Measurements from ENCODE around the gene PDRG1.

Gene PDRG1

DNA sequence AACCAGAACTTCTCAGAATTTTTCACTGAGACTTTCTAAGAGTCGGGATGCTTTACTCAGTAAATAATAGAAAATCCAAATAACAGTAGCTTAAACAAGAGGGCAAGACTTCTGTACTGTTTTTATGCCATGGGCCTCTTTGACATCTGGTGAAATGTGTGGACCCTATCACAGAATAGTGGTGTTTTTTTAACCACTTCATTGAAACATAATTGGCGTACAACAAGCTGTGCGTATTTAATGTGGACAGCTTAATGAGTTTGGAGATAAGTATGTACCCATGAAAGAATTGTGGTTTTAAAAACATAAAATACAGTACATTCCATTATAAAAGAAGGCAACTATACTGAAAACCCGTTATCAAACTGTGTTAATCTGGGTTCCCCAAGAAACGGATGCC is 37.7 kb downstream of the PDRG1 start:
- H3K4me2 ChIP-seq (ENCODE audit: low read length), result no peak overlapping the region
- H3K4me1 ChIP-seq (ENCODE audit: control insufficient read depth, insufficient read depth, low read length), result no peaks in the 10 kb centered on the region
- no peak overlapping the region for H3K9ac ChIP-seq (ENCODE audit: low read depth, low read length)
- H3K27me3 ChIP-seq (ENCODE audit: control insufficient read depth, insufficient read depth, low read length), result peaks cover 78% of the 10 kb centered on the region
- no peaks in the 10 kb centered on the region for H3K36me3 ChIP-seq (ENCODE audit: insufficient read depth, low read length)
- H3K9me3 ChIP-seq (replicated peaks; ENCODE audit: low read length), result no peaks in the 10 kb centered on the region
- no peak overlapping the region for H3K4me3 ChIP-seq (ENCODE audit: low read length)

DNA sequence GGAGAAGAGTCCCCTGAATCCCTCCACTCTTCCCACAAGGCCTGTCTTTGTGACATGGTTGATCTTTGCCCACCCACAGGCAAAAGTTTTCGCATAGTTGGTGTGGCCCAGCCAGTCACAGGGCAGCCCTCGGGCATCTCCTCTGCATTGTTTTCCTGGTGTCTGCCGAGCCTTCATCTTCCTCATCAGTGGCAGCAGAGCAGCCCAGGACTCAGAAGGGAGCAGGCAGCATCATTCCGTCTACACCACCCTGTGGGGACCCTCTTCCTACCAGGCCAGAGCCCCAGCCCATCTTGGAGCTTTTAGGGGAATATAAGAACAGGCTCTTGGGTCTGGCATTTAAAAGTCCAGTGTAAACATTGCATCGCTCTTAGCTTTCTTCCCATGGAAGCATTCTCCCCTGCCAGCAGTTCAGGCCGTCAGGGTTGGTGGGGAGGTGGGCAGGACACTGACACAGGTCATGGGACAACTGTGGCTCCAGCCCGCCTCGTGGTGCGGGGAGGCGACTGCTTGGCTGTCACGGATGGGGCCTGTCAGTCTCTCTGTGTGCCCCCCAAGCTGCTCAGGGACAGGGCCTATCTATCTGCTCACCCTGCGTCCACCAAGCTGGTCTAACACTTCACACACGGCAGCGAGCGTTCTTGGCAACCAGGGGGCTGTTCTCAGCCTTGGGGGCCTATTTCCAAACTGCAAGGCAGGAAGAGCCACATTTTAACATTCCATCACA is 38.3 kb downstream of the PDRG1 start:
- H3K4me1 ChIP-seq (ENCODE audit: control insufficient read depth, insufficient read depth, low read length), result no peaks in the 10 kb centered on the region
- no peaks in the 10 kb centered on the region for H3K9me3 ChIP-seq (replicated peaks; ENCODE audit: low read length)
- H3K27me3 ChIP-seq (ENCODE audit: control insufficient read depth, insufficient read depth, low read length), result peaks cover 72% of the 10 kb centered on the region
- H3K36me3 ChIP-seq (ENCODE audit: insufficient read depth, low read length), result no peaks in the 10 kb centered on the region
- H3K4me3 ChIP-seq (ENCODE audit: low read length), result no peak overlapping the region
- H3K9ac ChIP-seq (ENCODE audit: low read depth, low read length), result no peak overlapping the region
- no peak overlapping the region for H3K4me2 ChIP-seq (ENCODE audit: low read length)

- no peaks in the 10 kb centered on the region for H3K36me3 ChIP-seq (ENCODE audit: insufficient read depth, low read length)
- no peaks in the 10 kb centered on the region for H3K4me1 ChIP-seq (ENCODE audit: control insufficient read depth, insufficient read depth, low read length)
- peaks cover 53% of the 10 kb centered on the region for H3K27me3 ChIP-seq (ENCODE audit: control insufficient read depth, insufficient read depth, low read length)
These were observed 41.6 kb downstream of the PDRG1 start for GRCh38 chr20:31910071-31910803.

GRCh38 chr20:31909253-31910070 is 42.4 kb downstream of the PDRG1 start:
- Histone ChIP-seq H3K4me2 (ENCODE audit: low read length) (no peak overlapping the region), H3K4me3 (ENCODE audit: low read length) (no peak overlapping the region), H3K9ac (ENCODE audit: low read depth, low read length) (no peak overlapping the region), H3K9me3 (replicated peaks; ENCODE audit: low read length) (no peaks in the 10 kb centered on the region), H3K27me3 (ENCODE audit: control insufficient read depth, insufficient read depth, low read length) (peaks cover 48% of the 10 kb centered on the region), H3K4me1 (ENCODE audit: control insufficient read depth, insufficient read depth, low read length) (no peaks in the 10 kb centered on the region), H3K36me3 (ENCODE audit: insufficient read depth, low read length) (no peaks in the 10 kb centered on the region)

More at GRCh38 chr20:31910071-31910803, 41.6 kb downstream of the PDRG1 start:
- Histone ChIP-seq H3K4me3 (ENCODE audit: low read length) (no peak overlapping the region), H3K9me3 (replicated peaks; ENCODE audit: low read length) (no peaks in the 10 kb centered on the region), H3K9ac (ENCODE audit: low read depth, low read length) (no peak overlapping the region), H3K4me2 (ENCODE audit: low read length) (no peak overlapping the region)

GRCh38 chr20:31908424-31908823 is 43.4 kb downstream of the PDRG1 start:
- Histone ChIP-seq H3K27me3 (ENCODE audit: control insufficient read depth, insufficient read depth, low read length) (peaks cover 44% of the 10 kb centered on the region), H3K4me3 (ENCODE audit: low read length) (no peak overlapping the region)

GRCh38 chr20:31908016-31908415 is 43.8 kb downstream of the PDRG1 start:
- no peaks in the 10 kb centered on the region for H3K9me3 ChIP-seq (replicated peaks; ENCODE audit: low read length)
- H3K9ac ChIP-seq (ENCODE audit: low read depth, low read length), result no peak overlapping the region
- H3K4me3 ChIP-seq (ENCODE audit: low read length), result no peak overlapping the region
- no peaks in the 10 kb centered on the region for H3K4me1 ChIP-seq (ENCODE audit: control insufficient read depth, insufficient read depth, low read length)
- no peak overlapping the region for H3K4me2 ChIP-seq (ENCODE audit: low read length)
- H3K27me3 ChIP-seq (ENCODE audit: control insufficient read depth, insufficient read depth, low read length), result peaks cover 42% of the 10 kb centered on the region
- no peaks in the 10 kb centered on the region for H3K36me3 ChIP-seq (ENCODE audit: insufficient read depth, low read length)

More at GRCh38 chr20:31908424-31908823, 43.4 kb downstream of the PDRG1 start:
- Histone ChIP-seq H3K4me2 (ENCODE audit: low read length) (no peak overlapping the region), H3K36me3 (ENCODE audit: insufficient read depth, low read length) (no peaks in the 10 kb centered on the region), H3K9me3 (replicated peaks; ENCODE audit: low read length) (no peaks in the 10 kb centered on the region), H3K4me1 (ENCODE audit: control insufficient read depth, insufficient read depth, low read length) (no peaks in the 10 kb centered on the region), H3K9ac (ENCODE audit: low read depth, low read length) (no peak overlapping the region)

GRCh38 chr20:31907046-31907445 is 44.8 kb downstream of the PDRG1 start:
- Histone ChIP-seq H3K36me3 (ENCODE audit: insufficient read depth, low read length) (no peaks in the 10 kb centered on the region), H3K4me2 (ENCODE audit: low read length) (no peak overlapping the region), H3K4me3 (ENCODE audit: low read length) (no peak overlapping the region), H3K9me3 (replicated peaks; ENCODE audit: low read length) (no peaks in the 10 kb centered on the region), H3K9ac (ENCODE audit: low read depth, low read length) (no peak overlapping the region), H3K4me1 (ENCODE audit: control insufficient read depth, insufficient read depth, low read length) (no peaks in the 10 kb centered on the region), H3K27me3 (ENCODE audit: control insufficient read depth, insufficient read depth, low read length) (peaks cover 40% of the 10 kb centered on the region)

- Histone ChIP-seq H3K4me3 (ENCODE audit: low read length) (no peak overlapping the region), H3K4me1 (ENCODE audit: control insufficient read depth, insufficient read depth, low read length) (no peaks in the 10 kb centered on the region), H3K36me3 (ENCODE audit: insufficient read depth, low read length) (no peaks in the 10 kb centered on the region), H3K27me3 (ENCODE audit: control insufficient read depth, insufficient read depth, low read length) (peaks cover 39% of the 10 kb centered on the region), H3K9me3 (replicated peaks; ENCODE audit: low read length) (no peaks in the 10 kb centered on the region), H3K9ac (ENCODE audit: low read depth, low read length) (no peak overlapping the region), H3K4me2 (ENCODE audit: low read length) (no peak overlapping the region)
These were observed 45.8 kb downstream of the PDRG1 start for GRCh38 chr20:31906001-31906400.

DNA sequence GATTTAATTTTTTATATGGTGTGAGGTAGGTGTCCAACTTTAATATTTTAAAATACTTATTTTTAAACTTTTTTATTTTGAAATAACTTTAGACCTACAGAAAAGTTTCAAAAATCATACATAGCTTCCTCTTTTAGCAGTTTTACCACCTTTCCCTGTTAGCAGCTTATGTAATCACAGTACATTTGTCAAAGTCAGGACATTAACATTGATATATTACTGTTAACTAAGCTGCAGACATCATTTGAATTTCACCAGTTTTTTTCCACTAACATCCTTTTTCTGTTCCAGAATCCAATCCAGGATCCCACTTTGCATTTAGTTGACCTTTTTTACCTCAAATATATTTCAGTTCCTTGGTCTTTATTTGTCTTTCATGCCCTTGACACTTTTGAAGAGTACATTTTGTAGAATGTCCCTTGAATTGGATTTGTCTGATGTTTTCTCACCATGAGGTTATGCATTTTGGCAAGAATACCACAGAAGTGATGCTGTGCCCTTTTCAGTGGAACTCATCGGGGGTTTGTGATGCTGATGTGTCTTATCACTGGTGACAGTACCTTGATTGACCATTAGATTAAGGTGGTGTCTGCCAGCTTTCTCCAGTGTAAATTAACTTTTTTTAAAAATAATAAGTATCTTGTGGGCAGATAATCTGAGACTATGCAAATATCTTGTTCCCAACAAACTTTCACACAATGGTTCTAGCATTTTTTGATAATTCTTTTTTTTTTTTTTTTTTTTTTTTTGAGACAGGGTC is 48.0 kb downstream of the PDRG1 start:
- Histone ChIP-seq H3K4me1 (ENCODE audit: control insufficient read depth, insufficient read depth, low read length) (no peaks in the 10 kb centered on the region), H3K4me2 (ENCODE audit: low read length) (no peak overlapping the region), H3K27me3 (ENCODE audit: control insufficient read depth, insufficient read depth, low read length) (peaks cover 46% of the 10 kb centered on the region), H3K4me3 (ENCODE audit: low read length) (no peak overlapping the region), H3K9ac (ENCODE audit: low read depth, low read length) (no peak overlapping the region), H3K36me3 (ENCODE audit: insufficient read depth, low read length) (no peaks in the 10 kb centered on the region), H3K9me3 (replicated peaks; ENCODE audit: low read length) (no peaks in the 10 kb centered on the region)

DNA sequence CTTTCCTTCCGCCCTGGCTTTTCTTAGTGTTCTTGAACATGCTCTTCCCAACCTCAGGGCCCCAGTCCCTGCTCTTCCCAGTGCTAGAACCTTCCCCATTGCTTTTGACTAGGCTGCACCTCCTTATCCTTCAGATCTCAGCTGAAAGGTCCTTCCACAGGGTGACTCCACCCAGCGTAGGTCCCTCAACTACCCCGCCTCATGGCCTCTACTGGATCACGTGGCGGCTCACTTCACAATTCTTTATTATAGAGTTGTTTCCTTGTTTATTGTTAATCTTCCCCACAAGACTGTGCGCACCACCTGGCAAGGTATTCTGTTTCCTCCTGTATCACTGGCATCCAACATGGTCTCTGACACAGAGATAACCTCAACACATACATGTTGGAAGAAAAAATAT is 50.2 kb downstream of the PDRG1 start:
- no peaks in the 10 kb centered on the region for H3K36me3 ChIP-seq (ENCODE audit: insufficient read depth, low read length)
- H3K9me3 ChIP-seq (replicated peaks; ENCODE audit: low read length), result no peaks in the 10 kb centered on the region
- no peak overlapping the region for H3K9ac ChIP-seq (ENCODE audit: low read depth, low read length)
- no peak overlapping the region for H3K4me3 ChIP-seq (ENCODE audit: low read length)
- peaks cover 61% of the 10 kb centered on the region for H3K27me3 ChIP-seq (ENCODE audit: control insufficient read depth, insufficient read depth, low read length)
- H3K4me2 ChIP-seq (ENCODE audit: low read length), result no peak overlapping the region
- H3K4me1 ChIP-seq (ENCODE audit: control insufficient read depth, insufficient read depth, low read length), result no peaks in the 10 kb centered on the region

DNA sequence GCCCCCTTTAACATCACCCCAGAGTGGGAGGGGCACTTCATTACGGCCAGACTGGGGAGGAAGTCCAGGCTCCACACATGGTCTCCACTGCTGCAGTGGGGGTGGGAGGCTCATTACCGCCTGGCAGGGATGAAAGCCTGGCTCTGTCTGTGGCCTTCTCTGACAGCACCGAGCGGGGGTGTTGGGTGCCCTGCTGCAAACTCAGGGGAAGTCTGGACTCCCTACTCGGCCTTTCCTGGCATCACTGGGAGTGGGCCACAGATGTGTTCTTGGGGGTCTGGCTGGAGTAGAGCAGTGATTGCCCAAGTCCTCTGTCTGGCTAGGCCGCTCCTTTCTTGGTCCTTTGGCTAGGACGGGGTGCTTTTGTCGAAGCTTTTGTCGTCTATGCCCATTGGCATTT is 54.3 kb downstream of the PDRG1 start:
- Histone ChIP-seq H3K4me1 (ENCODE audit: control insufficient read depth, insufficient read depth, low read length) (no peaks in the 10 kb centered on the region), H3K27me3 (ENCODE audit: control insufficient read depth, insufficient read depth, low read length) (peaks cover 51% of the 10 kb centered on the region), H3K4me3 (ENCODE audit: low read length) (no peak overlapping the region), H3K9me3 (replicated peaks; ENCODE audit: low read length) (no peaks in the 10 kb centered on the region), H3K9ac (ENCODE audit: low read depth, low read length) (no peak overlapping the region), H3K4me2 (ENCODE audit: low read length) (no peak overlapping the region), H3K36me3 (ENCODE audit: insufficient read depth, low read length) (no peaks in the 10 kb centered on the region)

All from skeletal muscle satellite cell (primary cell).